Endometrial microvascular endothelial cells (primary cell): ENCODE measurements around the gene RIPK4. TPM values are rescaled to one million over a fixed set of nuclear protein-coding genes. Genes with fewer than 3 reads are reported as not detected.

Experiments used
- in situ Hi-C: cut with HindIII; loops from 2 replicates; pipeline ENCODE4 v1.10.0; 2017; ENCODE audit warnings: low sequenced_read_pairs, low pct_unique_long_range_greater_than_20kb; ENCODE audit errors: inconsistent ontology term
- total RNA-seq: library from RNA; depleted of rRNA; stranded (reverse); fragments of >200 nt; gene quantifications from one replicate; pipeline ENCODE4 v1.2.3, GENCODE V29; 2015; ENCODE audit errors: inconsistent ontology term

Gene RIPK4
- total RNA-seq = not detected

DNA sequence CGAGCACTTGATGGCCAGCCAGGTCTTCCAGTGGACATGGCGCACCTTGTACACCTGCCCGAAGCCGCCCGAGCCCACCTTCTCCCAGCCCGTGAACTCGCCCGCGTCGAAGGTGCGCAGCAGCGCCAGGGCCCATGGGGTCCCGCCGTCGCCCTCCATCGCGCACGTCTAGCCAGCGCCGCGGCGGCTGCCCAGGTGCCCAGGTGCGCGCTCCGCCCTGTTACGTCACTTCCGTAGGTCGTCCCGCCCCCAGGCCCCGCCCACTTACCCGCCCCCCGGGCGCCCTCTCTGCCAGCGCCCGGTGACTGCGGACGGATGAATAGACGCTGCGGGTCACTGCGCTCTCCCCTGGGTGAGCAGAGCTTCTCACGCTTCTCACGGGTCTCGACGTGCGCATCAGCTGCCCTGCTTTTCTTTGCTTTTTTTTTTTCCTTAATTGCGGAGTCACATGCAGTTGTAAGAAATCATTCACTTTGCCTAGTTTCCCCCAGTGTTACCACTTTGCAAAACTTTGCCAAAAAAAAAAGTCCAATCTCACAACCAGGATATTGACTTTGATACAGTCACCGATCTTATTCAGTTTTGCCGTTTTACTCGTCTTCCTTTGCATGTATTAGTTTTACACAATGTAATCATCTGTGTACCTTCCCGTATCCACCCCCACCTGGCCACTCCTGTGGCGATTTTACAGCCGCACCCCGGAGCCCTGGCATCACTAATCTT lies at the start of gene RIPK4:
TSS of gene RIPK4 (minus strand) at position 170 of the 723 bp plus-strand sequence. CDS start at position 159, 11 bp downstream.
- in situ Hi-C loops = loop anchor here (25.0 kb wide), 1 partner anchor 155 kb away; no protein-coding TSS in a partner anchor

DNA sequence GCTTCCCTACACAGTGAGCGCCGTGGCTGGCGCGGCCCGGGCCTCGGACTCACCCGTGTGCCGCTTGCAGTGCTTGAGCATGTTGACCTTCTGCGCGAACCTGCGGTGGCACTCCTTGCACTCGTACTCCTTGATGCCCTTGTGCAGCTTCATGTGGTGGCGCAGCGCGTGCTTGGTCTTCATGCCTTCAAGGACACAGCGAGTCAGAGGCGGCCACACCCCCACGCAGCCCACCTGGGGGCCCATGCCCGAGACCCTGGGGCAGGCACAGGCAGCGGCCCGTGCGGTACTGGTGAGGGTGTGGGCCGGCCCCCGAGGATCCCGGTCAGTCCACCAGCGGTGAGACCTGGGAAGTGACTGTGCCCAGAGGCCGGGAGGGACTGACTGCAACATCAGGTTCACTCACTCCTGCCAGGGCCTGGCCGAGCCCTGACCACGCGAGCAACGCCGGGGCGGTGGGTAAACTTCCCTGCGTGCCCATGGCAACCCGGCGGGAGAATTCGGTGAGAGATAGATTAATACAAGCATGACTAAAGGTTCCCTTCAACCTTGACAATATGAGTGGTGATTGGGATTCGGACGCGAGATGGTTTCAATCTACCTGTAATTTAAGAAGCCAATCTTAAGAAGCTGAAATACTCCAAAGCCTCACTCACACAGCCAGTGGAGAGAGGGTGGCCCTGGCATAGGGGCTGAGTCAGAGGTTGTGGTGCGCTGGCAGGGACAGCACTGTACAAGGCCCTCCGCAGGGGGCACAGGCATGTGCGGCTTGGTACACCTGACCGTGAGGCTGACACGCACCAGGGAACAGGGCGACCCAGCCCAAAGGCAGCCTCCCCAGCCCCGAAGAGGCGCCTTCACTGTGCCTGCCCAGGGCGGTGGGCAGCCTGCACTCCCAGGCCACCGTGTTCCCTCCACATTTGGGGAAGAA lies 49.1 kb upstream of the RIPK4 start:
- in situ Hi-C loops = no loop called here

DNA sequence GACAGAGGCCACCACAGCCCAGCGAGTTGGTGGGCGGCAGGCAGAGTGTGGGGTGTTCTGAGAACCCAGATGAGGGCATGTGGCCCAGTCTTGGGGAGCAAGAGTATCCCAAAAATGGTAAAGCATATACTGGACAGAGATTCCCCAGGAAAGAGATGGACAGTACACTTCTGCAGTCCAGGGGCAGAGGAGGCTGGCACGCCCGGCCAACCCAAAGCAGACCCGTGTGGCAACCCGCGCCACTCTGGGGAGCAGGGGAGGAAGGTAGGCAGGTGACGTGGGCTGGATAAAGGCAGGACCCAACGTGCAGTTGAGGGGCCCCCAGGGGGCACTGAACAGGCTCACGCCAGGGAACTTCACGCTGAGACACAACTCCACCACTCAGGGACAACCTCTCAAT lies 46.4 kb upstream of the RIPK4 start:
- in situ Hi-C loops = no loop called here

DNA sequence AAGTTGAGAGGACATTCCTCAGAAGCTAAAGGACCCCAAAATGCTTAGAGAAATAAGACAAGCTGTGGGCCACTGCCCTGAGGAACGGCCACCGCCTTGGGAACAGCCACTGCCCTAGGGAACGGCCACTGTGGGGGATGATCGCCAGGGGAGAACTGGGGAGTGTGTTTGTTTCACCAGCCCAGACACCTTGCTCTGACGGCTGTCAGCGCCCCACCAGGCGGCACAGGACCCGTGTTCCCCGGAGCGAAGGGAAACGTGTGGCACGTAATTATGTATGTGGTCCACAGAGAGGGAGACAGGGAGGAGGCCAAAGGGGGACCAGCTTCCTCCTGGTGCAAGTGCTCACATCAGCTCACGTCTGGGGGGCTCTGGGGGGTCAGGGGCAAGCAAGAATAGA lies 45.8 kb upstream of the RIPK4 start:
- in situ Hi-C loops = no loop called here

DNA sequence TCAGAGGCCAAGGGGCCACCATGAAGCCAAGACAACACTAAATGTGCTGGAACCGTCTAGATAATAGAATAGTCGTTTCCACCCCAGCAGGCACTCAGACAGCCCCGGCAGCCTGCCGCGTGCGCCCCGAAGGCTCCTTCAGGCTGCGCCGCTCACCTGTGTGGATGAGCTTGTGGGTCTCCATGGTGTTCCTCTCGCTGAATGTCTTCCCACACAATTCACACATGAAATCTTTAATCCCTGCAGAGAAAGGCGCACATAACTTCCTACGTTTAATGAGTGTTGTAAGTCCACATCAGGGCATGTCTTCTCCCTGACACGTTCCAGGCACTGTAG lies 43.7 kb upstream of the RIPK4 start:
- in situ Hi-C loops = no loop called here

DNA sequence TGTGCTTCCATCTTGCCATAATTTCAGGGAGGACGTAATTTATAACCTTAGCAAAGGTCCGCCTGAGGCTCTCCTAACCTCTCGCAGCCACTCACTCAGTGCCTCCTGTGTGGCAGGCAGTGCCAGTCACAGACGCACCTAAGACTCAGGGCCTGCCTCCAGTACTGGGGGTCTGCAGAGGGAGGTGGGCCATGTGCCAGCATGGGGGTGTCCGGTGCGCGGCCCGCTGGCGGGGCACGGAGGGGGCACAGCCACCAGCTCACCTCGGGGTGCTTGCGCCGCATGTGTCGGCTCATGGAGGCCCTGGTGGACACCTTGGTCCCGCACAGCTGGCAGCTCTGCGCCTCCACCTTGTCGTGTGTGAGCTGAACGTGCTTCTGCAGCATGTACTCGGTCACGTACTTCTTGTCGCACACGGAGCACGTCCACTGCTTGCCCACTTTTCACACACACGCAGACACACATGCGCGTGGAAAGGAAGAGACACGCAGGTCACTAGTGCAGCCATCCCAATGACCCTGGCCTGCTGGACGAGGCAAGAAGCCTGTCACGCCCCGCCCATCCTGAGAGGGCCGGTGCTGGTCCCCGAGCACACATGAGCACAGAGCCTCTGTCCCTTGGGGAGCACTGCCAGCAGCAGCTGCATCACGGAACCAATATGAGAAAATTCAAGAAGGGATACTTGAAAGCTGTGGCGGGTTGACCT lies 43.2 kb upstream of the RIPK4 start:
- in situ Hi-C loops = no loop called here

DNA sequence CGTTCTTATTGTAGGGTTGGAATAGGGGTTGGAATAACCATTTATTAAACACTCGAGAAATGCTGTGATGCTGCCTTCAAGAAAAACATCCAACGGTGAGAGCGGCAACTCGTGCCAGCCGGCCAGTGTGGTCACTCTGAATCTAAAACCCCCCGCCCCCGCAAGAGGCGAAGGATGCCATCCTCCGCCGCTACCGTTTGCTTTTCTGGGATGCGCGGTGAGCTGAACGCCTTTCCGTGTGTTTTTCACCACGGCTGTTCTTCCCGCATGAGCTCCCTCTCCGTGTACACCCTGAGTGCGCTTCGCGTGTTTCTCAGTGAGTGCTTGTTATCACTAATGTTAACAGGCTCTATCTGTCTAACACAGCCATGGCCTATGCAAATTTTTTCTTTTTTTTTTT lies 42.0 kb upstream of the RIPK4 start:
- in situ Hi-C loops = no loop called here

DNA sequence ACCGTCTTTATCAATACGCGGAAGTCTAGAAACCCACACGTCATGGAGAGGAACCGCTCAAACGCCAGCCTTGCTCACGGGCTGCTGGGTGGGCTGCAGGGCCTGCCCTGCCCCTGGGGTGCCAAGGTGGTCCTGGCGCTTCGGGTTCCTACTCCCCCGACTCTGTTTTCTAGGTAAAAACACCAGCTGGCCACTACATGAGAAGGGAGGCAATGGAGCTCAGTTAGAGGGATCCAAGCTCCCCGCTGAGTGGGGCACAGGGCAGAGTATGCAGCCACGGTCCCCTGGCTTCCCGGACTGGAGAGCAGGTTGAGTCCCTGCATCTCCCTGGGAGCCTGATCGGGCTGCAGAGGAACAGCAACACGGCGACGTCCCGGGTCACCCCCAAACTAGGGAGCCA lies 41.2 kb upstream of the RIPK4 start:
- in situ Hi-C loops = no loop called here

DNA sequence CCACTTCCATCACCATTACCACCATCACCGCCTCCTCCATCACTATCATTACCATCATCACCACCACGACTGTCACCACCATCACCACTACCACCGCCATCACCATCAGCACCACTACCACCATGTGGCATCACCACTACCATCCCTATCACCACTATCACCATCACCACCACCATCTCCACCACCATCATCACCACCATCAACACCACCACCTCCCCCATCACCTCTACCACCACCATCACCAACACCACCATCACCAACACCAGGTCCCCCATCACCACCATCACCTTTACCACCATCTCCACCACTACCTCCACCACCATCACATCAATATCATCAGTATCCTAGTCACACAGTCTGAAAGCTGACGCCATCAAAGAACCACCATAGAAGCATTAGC lies 39.9 kb upstream of the RIPK4 start:
- in situ Hi-C loops = no loop called here

DNA sequence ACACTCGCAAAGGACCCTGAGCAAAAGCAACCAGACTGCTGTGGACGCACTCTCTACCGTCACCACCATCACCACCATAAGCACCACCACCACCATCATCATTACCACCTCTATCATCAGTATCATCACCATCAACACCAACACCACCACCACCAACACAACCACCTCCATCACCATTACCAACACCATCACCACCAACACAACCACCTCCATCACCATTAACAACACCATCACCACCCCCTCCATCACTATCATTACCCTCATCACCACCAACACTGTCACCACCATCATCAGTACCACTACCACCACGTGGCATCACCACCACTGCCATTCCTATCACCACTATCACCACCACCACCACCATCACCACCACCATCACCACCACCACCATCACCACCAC lies 38.8 kb upstream of the RIPK4 start:
- in situ Hi-C loops = no loop called here

DNA sequence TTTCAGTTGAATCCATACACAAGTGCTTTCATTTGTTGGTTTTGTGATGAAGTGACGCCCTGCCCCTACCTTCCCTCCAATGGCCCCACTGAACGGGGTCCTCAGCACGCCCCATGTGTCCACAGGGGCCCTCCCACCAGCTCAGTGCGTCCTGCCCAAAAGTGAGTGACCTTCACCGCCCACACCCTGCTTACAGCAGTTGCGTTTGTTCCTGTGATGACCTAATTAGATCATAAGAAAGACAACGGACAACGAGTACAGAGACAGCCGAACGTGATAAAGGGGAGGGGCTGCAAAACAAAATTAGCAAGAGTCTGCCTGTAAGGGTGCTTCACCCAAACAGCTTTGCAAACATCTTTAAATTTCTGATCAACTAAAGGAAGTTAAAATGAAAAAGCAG lies 38.2 kb upstream of the RIPK4 start:
- in situ Hi-C loops = no loop called here

DNA sequence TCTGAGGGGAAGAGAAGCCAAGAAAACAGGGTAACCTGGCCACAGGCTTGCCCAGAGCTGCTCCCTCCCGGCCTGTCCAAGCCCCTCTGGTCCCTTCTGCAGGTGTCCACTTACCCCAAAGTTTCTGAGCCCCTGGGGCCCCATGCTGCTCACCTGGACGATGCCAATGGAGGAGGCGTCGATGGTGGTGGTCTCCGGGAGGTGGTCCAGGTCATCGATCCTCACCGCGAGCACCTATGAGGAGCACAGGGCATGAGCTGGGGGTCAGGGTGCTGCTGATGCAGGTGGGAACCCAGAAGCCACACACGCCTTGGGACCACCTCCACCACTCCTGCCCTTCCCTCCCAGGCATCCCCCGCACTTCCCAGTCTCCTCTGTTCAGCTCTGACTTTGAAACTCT lies 37.5 kb upstream of the RIPK4 start:
- in situ Hi-C loops = no loop called here

DNA sequence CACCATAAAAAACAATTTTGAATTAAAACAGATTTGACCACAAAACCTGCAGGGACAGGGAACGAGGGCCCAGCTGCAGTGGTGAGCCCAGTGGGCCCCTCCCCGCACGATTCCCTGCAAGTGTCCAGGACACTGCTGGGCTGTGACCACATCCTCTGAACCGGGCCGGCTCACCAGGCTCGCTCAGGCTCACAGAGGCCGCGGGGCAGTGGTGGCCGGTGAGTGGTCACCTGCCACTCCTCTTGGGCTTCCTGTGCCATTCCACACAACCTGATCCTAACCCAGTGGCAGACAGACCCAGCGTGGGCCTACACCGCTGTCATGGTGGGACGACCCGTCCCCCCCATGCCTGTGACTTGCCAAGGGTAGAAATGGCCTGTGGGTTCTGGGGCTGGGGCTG lies 36.5 kb upstream of the RIPK4 start:
- in situ Hi-C loops = no loop called here

DNA sequence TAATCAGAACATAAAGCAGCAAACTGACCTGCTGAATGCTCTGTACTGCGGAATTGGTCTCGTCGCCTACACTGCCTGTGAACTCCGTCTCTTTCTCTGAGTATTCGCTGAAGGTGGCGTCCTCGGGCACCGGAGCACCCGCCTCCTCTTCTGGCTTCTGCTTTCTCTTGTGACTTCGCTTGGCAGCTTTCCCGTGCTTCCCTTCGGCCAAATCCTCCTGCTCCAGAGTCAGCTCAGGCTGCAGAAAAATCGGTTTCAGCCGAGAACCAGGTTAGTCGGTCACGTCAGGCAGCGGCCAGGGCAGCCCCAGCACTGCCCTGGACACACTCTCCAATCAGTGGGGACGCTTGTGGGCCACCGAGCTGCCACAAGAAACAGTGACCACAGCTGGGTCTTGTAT lies 35.8 kb upstream of the RIPK4 start:
- in situ Hi-C loops = no loop called here

DNA sequence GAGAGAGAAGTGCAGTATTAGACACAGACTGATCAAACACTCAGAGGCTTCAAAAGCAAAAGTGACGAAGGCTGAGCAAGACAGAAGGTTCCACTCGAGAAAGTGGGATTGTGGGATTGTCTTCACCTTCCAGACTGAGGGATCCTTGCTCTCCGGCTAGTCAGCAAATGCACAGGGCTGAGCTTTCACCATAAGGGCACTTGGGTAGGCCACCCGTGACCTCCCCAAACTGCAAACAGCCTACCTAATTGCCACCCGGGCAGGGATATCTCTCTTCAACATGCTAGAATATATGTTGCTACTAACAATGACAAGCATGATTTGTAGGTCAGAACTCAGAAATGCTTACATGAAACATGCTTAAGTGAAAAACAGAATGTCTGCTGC lies 35.3 kb upstream of the RIPK4 start:
- in situ Hi-C loops = no loop called here

DNA sequence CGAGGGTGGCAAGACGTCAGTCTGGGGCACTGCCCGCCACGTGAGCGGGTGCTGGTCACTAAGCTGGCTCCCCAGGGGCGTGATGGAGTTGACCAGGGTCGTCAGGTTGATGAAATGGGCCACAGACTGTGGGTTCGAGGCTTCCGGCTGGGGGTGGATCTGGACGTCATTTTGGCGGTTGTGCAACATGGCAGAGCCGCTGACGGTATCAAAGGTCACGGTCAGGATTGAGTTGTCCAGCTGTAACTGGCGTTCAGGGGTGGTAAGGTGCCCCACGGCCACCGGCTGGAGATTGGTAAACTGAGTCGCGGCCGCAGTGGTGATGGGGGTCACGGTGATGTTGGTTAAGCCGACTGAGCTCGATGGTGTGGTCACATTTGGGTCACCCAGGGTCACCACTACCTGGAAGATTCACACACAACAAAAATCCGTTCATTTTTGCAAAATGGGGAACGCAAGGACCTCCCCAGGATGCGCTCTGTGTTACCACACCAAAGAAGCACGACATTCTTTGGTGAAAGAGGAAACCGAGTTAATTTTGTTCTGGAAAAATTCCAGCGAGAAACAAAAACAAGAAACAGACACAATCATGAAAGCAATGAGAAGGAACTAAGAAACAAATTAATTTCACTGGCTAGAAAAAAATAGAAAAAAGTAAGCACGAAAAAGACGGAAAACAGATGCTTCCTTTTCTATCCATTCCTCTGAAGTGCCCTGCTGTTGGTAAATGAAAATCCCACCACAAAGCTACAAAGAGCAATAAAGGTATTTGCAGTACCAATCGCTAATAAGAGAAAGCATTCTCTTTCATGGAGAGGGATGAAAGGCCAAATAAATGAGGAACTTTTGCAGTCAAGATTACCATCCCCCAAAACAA lies 34.7 kb upstream of the RIPK4 start:
- in situ Hi-C loops = no loop called here

DNA sequence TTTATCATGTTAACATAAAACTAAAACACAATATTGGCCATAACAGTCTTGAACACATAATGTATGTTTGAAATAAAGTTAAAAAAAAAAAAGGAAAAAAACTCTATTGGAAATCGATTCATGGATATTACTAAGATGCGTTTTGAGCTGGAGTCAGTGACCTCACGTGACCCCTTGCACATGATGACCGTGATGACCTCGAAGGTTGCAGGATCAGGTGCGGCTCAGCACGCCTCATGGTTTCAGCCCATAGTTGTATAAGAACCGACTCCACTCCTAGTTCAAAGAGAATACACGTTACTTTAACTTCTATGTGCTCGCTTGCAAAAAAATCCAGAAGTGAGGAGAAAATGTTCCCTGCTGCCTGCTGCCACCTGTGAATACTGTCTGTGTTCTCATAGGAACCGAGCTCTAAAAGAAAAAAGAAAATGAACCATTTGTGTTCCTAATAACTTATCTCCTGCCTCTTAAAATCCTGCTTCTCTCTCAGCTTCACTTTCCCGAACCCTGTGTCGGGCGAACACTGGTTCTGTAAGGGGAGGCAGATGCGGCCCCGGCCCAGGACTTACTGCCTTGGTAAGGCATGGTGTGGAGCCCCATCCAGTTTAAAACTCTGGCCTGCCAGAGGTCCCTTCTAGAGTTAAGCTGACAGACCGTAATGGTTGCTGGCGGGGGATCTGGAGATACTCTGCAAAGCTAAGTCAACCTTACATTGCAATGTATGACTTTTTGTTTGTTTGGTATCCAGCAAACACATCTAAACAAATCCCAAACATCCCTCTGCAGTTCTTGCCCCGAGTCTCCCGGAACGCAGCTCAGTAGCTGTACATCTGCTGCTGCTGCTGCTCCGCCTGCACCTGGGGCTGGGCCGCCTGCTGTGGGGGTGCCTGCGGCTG lies 33.8 kb upstream of the RIPK4 start:
- in situ Hi-C loops = no loop called here

DNA sequence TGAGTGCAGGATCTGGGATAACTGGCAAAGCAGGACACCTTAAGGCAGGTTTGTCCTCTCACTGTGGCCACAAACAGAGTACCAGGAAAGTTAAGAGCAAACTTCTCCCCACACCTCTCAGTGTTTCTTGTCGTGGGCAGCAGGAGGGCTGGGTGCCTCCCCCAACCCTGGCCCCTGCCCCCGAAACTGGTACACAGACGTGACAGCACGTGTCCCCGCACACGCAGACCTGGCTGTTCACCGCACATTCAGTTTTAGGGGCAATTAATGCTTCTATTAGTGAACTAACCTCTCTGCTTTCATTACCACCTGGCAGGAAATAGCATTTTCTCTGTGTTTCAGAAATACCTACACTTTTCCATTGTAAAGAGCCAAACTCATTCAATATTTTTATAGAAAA lies 32.9 kb upstream of the RIPK4 start:
- in situ Hi-C loops = no loop called here
